Tibial artery (tissue), 4 donors: ENCODE measurements around the gene FBLN5.
A peak's percentile ranks its signal among the peaks of the same experiment; 100 is the strongest.

Experiments used
- DNase-seq, 2 donors: peaks; one replicate each; pipeline ENCODE4 v3.0.0-alpha.2; 2019
- H3K27ac ChIP-seq, 2 donors: fragments of 200-600 bp; sonication (generic) in 1 of 2; 1 replicate in 1 of 2; 2 replicates in 1 of 2; pipeline ENCODE4 v1.5.1; 2018 to 2019; ENCODE audit warnings: mild to moderate bottlenecking in 1 of 2
- H3K27me3 ChIP-seq, 2 donors: fragments of 200-600 bp; sonication (generic) in 1 of 2; one replicate each; pipeline versions ENCODE4 v1.5.1 to v1.6.0; 2016 to 2019
- H3K36me3 ChIP-seq, 3 donors: fragments of 200-600 bp; sonication (generic) in 2 of 3; one replicate each; pipeline ENCODE4 v1.5.1; 2016 to 2019; ENCODE audit warnings: mild to moderate bottlenecking in 2 of 3
- H3K4me1 ChIP-seq, 4 donors: fragments of 200-600 bp; sonication (generic) in 2 of 4; 1 replicate in 3 of 4; 2 replicates in 1 of 4; pipeline ENCODE4 v1.5.1; 2016 to 2019
- H3K4me3 ChIP-seq, 2 donors: fragments of 200-600 bp; sonication (generic) in 1 of 2; 1 replicate in 1 of 2; 2 replicates in 1 of 2; pipeline ENCODE4 v1.5.1; 2018 to 2019; ENCODE audit warnings: mild to moderate bottlenecking in 2 of 2
- H3K9me3 ChIP-seq, 3 donors: fragments of 200-600 bp; sonication (generic) in 1 of 3; one replicate each; pipeline ENCODE4 v1.5.1; 2016 to 2019
- CTCF ChIP-seq, 2 experiments: fragments of 200-600 bp in 1 of 2; fragments of 450-650 bp in 1 of 2; IDR thresholded peaks; one replicate each; pipeline ENCODE4 v1.5.1; 2017 to 2019; ENCODE audit warnings: antibody characterized with exemption in 2 of 2, mild to moderate bottlenecking in 1 of 2, moderate library complexity in 1 of 2
- intact Hi-C: fragments of 100-400 bp; cut with DNase I; formaldehyde crosslinking; loops from one replicate; pipeline ENCODE4 v1.15.0; 2023; ENCODE audit warnings: low total_unique reads

The FBLN5 gene

DNA sequence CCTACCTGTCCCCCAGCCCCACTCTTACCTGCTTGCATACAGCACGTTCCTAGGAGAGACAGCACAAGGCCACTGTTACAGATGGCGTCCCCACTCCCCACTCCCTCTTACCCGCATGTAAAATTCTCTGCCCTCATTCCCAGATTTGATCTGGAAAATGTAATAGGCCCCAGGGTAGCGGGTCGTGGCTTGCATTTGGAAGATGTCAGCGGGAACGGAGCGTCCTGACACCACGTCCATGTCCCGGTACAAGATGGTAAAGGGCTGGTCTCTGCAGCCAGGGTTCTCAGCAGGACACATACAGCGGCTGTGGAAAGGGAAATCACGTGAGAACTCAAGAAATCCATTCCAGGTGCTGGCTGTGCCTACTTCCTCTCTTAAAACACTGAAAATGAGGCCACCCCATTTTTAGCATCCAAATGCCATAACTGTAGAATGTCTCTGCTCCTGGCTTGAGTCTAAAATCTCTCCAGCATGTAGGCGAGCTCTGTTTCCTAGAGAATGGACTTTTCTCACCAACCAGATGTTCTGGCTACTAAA is 70.0 kb downstream of the FBLN5 start:
- Histone ChIP-seq H3K4me3 (no peak overlapping the region), H3K4me1 (peaks cover 0 to 22% (median 14%) of the 10 kb centered on the region in 4 donors), H3K36me3 (peaks cover 56 to 80% (median 66%) of the 10 kb centered on the region in 3 donors), H3K9me3 (no peaks in the 10 kb centered on the region), H3K27ac (no peak overlapping the region), H3K27me3 (no peaks in the 10 kb centered on the region)
- peak in 1 of 2 donors; percentile 19 for DNase-seq
- TF ChIP-seq CTCF (IDR thresholded peaks at IDR 0.05): no peak
- intact Hi-C loops: no loop called here

- peak in 1 of 2 donors; percentile 19 for DNase-seq
- intact Hi-C loops: no loop called here
These were observed 71.0 kb downstream of the FBLN5 start for GRCh38 chr14:91876492-91876891.

GRCh38 chr14:91875525-91876286 is 71.8 kb downstream of the FBLN5 start:
- no peak for TF ChIP-seq CTCF (IDR thresholded peaks at IDR 0.05)
- Histone ChIP-seq H3K4me3 (no peak overlapping the region), H3K9me3 (no peaks in the 10 kb centered on the region), H3K4me1 (peaks cover 0 to 34% (median 24%) of the 10 kb centered on the region in 4 donors), H3K36me3 (peaks cover 48 to 74% (median 62%) of the 10 kb centered on the region in 3 donors), H3K27ac (peak overlapping the region; percentile 3 to 79), H3K27me3 (no peaks in the 10 kb centered on the region)
- intact Hi-C loops: no loop called here
- no peak for DNase-seq

More at GRCh38 chr14:91876492-91876891, 71.0 kb downstream of the FBLN5 start:
- no peaks in the 10 kb centered on the region for H3K9me3 ChIP-seq
- TF ChIP-seq CTCF (IDR thresholded peaks at IDR 0.05): no peak
- peaks cover 0 to 29% (median 22%) of the 10 kb centered on the region in 4 donors for H3K4me1 ChIP-seq
- H3K36me3 ChIP-seq: peaks cover 55 to 80% (median 67%) of the 10 kb centered on the region in 3 donors
- no peak overlapping the region for H3K4me3 ChIP-seq
- peak overlapping the region in 1 of 2 donors; percentile 27 for H3K27ac ChIP-seq
- no peaks in the 10 kb centered on the region for H3K27me3 ChIP-seq

DNA sequence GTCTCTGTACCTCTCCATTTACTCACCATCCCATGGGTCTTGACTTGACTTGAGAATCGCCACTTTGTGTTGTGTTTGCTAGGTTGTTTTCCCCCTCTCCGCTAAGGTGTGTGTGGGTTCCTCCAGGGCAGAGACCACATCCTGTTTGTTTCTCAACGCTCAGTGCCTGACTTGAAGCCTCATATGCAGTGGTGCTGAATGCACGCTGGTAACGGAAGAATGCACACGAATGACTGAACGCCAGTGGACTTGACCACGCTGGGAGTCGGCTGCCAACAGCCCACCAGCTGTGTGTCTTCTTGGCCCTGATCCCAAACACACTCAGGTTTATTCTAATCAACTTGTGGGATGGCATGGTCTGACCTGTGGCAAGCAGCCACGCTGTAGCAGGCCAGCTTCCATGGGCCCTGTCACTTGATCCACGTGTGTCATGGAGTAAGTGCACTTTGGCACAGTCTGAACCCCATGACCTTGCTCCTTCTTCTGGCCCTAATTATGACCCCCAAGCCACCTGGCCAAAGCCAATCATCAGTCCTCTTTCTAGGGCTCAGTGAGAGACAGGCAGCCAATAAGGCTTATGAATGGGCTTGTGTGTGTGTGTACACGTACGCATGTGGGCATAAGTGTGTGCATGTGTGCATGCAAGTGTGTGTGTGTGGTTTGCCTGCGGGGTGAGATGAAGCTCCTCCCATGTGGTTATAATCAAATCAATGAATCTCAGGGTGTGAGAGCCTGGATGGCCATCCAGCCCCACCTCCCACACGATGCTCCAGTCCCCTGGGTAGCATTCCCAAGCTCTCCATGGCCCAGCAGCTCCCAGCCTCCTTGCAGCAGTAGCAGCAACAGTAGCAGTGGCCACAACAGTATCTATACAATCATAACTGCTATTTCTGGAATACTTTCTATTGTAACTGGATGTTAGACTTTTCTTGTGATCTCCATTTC is 73.8 kb downstream of the FBLN5 start:
- no peak overlapping the region for H3K4me3 ChIP-seq
- H3K27ac ChIP-seq: peak overlapping the region; percentile 76 to 79
- intact Hi-C loops: no loop called here
- peaks cover 36 to 74% (median 67%) of the 10 kb centered on the region in 3 donors for H3K36me3 ChIP-seq
- no peaks in the 10 kb centered on the region for H3K9me3 ChIP-seq
- peaks cover 0 to 34% (median 24%) of the 10 kb centered on the region in 4 donors for H3K4me1 ChIP-seq
- H3K27me3 ChIP-seq: no peaks in the 10 kb centered on the region
- no peak for TF ChIP-seq CTCF (IDR thresholded peaks at IDR 0.05)
- DNase-seq: no peak
